ENCODE measurements around the gene PRDM5. TPM values are rescaled to one million over a fixed set of nuclear protein-coding genes. Genes with fewer than 3 reads are reported as not detected.

The PRDM5 gene
- total and polyA plus RNA-seq, 2 donors (not counting 3 experiments of a cell fraction or from before 2014, with no cell fraction given), result 2.2 to 8.1 TPM

DNA sequence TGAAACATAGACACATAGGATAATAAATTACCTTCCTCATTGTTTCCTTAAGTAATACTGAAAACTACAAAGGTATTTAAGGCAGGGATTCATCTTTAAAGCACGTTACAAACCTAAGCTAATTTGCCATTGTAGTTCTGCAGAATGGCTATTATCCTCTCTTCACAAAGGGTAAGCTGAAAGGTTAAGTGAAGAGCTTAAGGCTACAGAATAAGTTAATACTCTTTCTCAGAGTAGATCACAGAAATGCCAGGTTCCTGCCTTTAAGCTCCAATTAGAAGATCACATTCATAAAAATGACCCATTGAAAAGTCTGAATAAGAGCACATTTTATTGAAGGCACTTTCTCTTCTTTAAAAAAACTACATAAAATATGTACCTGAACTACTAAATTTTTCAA, 42.1 kb upstream of the PRDM5 start:
- H3K27me3 ChIP-seq (ENCODE audit: control insufficient read depth in 2 of 2, insufficient read depth in 2 of 2, low read length in 2 of 2), result no peaks in the 10 kb centered on the region
- ChIA-PET POLR2A (no interaction called here), CTCF (interaction anchor here (0.9 kb wide), 1 partner anchor 12 kb away, joined by 4 read pairs; no protein-coding TSS in a partner anchor)
- H3K9me3 ChIP-seq (replicated peaks; ENCODE audit: control insufficient read depth, insufficient read depth, low read length), result no peaks in the 10 kb centered on the region
- TF ChIP-seq FOS (IDR thresholded peaks at IDR 0.05; ENCODE audit: borderline replicate concordance, insufficient read depth, low read length) (no peak), MYC (IDR thresholded peaks at IDR 0.05; ENCODE audit: low read depth, low read length) (no peak), POLR2A (IDR thresholded peaks at IDR 0.05; ENCODE audit: low read depth, low read length) (no peak), JUN (IDR thresholded peaks at IDR 0.05; ENCODE audit: borderline replicate concordance, insufficient read depth, insufficient read length, low read depth) (no peak), EZH2 (IDR thresholded peaks at IDR 0.05; ENCODE audit: borderline replicate concordance, low read depth, low read length, severe bottlenecking) (no peak), GATA2 (IDR thresholded peaks at IDR 0.05; ENCODE audit: insufficient read depth, insufficient read length, low read depth, low read length) (no peak), POLR2AphosphoS5 (IDR thresholded peaks at IDR 0.05; ENCODE audit: insufficient read depth, low read depth, low read length) (no peak)
- TF ChIP-seq, protein P1, sequence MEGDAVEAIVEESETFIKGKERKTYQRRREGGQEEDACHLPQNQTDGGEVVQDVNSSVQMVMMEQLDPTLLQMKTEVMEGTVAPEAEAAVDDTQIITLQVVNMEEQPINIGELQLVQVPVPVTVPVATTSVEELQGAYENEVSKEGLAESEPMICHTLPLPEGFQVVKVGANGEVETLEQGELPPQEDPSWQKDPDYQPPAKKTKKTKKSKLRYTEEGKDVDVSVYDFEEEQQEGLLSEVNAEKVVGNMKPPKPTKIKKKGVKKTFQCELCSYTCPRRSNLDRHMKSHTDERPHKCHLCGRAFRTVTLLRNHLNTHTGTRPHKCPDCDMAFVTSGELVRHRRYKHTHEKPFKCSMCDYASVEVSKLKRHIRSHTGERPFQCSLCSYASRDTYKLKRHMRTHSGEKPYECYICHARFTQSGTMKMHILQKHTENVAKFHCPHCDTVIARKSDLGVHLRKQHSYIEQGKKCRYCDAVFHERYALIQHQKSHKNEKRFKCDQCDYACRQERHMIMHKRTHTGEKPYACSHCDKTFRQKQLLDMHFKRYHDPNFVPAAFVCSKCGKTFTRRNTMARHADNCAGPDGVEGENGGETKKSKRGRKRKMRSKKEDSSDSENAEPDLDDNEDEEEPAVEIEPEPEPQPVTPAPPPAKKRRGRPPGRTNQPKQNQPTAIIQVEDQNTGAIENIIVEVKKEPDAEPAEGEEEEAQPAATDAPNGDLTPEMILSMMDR (IDR thresholded peaks at IDR 0.05; ENCODE audit: extremely low read depth in 1 of 2, insufficient read depth in 1 of 2, low read depth in 1 of 2, low read length in 2 of 2), result no peak
- TF ChIP-seq, protein P2, sequence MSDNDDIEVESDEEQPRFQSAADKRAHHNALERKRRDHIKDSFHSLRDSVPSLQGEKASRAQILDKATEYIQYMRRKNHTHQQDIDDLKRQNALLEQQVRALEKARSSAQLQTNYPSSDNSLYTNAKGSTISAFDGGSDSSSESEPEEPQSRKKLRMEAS (IDR thresholded peaks at IDR 0.05; ENCODE audit: insufficient read depth, insufficient read length), result no peak
- intact Hi-C loops (cut with micrococcal nuclease), result no loop called here
- H3K27ac ChIP-seq (ENCODE audit: insufficient read depth, low read depth, low read length), result no peak overlapping the region
- no TSS peak for BruUV-seq (replicated peaks)
- no peaks in the 10 kb centered on the region for H3K4me1 ChIP-seq (ENCODE audit: control insufficient read depth, extremely low read depth, insufficient read depth, low read length)
- dilution Hi-C loops (cut with MboI; ENCODE audit: extremely low pct_ligation_motif_present, low sequenced_read_pairs), result no loop called here
- no peak overlapping the region for H3K4me3 ChIP-seq (replicated peaks in 1 of 3; ENCODE audit: insufficient read depth in 1 of 3, low read depth in 1 of 3, low read length in 3 of 3)
- no peak overlapping the region for H2AFZ ChIP-seq (ENCODE audit: low read depth, low read length)
- H3K36me3 ChIP-seq (ENCODE audit: control insufficient read depth in 2 of 2, extremely low read depth in 1 of 2, insufficient read depth in 2 of 2, low read length in 2 of 2), result no peaks in the 10 kb centered on the region
- H3K4me2 ChIP-seq (ENCODE audit: insufficient read depth, low read length), result no peak overlapping the region
- DNase-seq (ENCODE audit: low read depth, low spot score), result no peak
- FAIRE-seq, result no peak
- H3K9ac ChIP-seq (replicated peaks; ENCODE audit: extremely low read depth, insufficient read depth, low read length), result no peak overlapping the region
- no peaks in the 10 kb centered on the region for H3K79me2 ChIP-seq (ENCODE audit: control insufficient read depth, insufficient read depth, low read length)
- H4K20me1 ChIP-seq (replicated peaks; ENCODE audit: control insufficient read depth, extremely low read depth, insufficient read depth, low read length), result no peaks in the 10 kb centered on the region
- H3K9me1 ChIP-seq (replicated peaks; ENCODE audit: control insufficient read depth, extremely low read depth, insufficient read depth, low read length), result no peaks in the 10 kb centered on the region

Data from endothelial cell of umbilical vein (primary cell).